Activated naive CD8-positive, alpha-beta T cell treated with anti-CD3 and anti-CD28 coated beads, Interleukin-2, amount 10 ng/mL, durations not matched to agents 7 days and 5 days (primary cell): ENCODE data around the gene PRKAB2. TPM values are rescaled to one million over a fixed set of nuclear protein-coding genes. Genes with fewer than 3 reads are reported as not detected.
"Not testable (repeated sequence)": the region's sequence is repeated elsewhere in the genome, so short reads cannot be mapped to it uniquely, and the experiment has no call there.

Source experiments
- ATAC-seq: fragments of 150-1000 bp; cut with Tn5 transposase; one replicate; pipeline ENCODE4 v1.10.0; 2021; ENCODE audit warnings: low read depth, moderate library complexity
- POLR2A ChIA-PET: fragments of 350-600 bp; sonication (Branson Sonifier 250); formaldehyde crosslinking; loops from one replicate; lab custom pipeline; 2021; ENCODE audit warnings: antibody characterized with exemption; lab: Charles Lee
- DNase-seq: peaks from one replicate; pipeline ENCODE4 v3.0.0; 2021
- H3K27ac Mint-ChIP-seq: one replicate; pipeline ENCODE4 v1.8.0; 2022; ENCODE audit warnings: mild to moderate bottlenecking, mixed read lengths
- H3K27me3 Mint-ChIP-seq: one replicate; pipeline ENCODE4 v1.8.0; 2022; ENCODE audit warnings: mild to moderate bottlenecking, moderate library complexity, mixed read lengths
- H3K36me3 Mint-ChIP-seq: one replicate; pipeline ENCODE4 v1.8.0; 2021; ENCODE audit warnings: mild to moderate bottlenecking, mixed read lengths
- H3K4me1 Mint-ChIP-seq: one replicate; pipeline ENCODE4 v1.8.0; 2021; ENCODE audit warnings: mixed read lengths
- H3K4me3 Mint-ChIP-seq: one replicate; pipeline ENCODE4 v1.8.0; 2022; ENCODE audit warnings: mild to moderate bottlenecking, moderate library complexity, mixed read lengths
- H3K9me3 Mint-ChIP-seq: one replicate; pipeline ENCODE4 v1.8.0; 2021; ENCODE audit warnings: mixed read lengths
- total RNA-seq, 2 experiments: library from RNA; stranded (reverse); gene quantifications; one replicate each; pipeline ENCODE4 v1.2.3, GENCODE V29; 2021

Gene PRKAB2
- total RNA-seq, 2 experiments from 2014 or later: 12.6 to 14.0 TPM

DNA sequence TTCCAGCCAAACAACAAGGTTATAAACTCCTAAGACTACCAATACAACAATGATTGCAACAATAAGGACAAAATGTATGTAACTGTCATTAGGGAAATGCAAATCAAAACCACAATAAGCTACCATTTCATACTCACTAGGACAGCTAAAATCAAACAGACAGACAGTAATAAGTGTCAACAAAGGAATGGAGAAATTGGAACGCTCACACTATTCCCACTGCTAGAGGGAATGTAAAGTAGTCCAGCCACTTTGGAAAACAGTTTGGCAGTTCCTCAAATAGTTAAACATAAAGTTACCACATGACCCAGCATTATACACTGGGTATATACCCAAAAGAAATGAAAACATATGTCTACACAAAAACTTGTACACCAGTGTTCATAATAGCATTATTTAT is 9.3 kb downstream of the PRKAB2 start:
- Mint-ChIP-seq H3K36me3 (peaks cover 29% of the 10 kb centered on the region), H3K4me1 (no peaks in the 10 kb centered on the region), H3K27me3 (no peaks in the 10 kb centered on the region), H3K9me3 (no peaks in the 10 kb centered on the region), H3K4me3 (no peak overlapping the region), H3K27ac (no peak overlapping the region)
- DNase-seq (no peak), ATAC-seq (no peak)
- POLR2A ChIA-PET: no interaction called here

- ATAC-seq (no peak), DNase-seq (no peak)
- Mint-ChIP-seq H3K4me1 (no peaks in the 10 kb centered on the region), H3K4me3 (no peak overlapping the region), H3K36me3 (peaks cover 33% of the 10 kb centered on the region), H3K9me3 (no peaks in the 10 kb centered on the region), H3K27me3 (no peaks in the 10 kb centered on the region), H3K27ac (no peak overlapping the region)
- POLR2A ChIA-PET: interaction anchor here (1.5 kb wide), 1 partner anchor 10 kb away, joined by 4 read pairs; no protein-coding TSS in a partner anchor
Measured at GRCh38 chr1:147162093-147162492, 10.2 kb downstream of the PRKAB2 start.

DNA sequence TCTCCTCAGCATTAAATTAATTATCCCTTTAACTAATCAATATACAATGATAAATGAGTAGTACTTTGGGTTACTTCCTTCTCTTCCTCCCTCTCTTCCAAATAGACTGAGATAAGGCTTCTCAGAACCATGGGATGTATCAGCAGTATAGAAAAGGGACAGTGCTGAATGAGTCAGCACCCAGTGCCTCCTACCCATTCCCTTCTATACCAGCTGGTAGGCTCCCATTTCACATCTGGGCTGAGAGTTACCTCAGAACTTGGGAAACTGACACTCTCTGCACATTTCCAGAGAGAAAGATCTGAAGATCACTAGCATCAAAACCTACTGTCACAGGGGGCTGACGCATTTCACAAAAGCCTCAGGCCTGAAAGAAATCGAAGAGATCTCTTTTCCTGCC is 15.2 kb downstream of the PRKAB2 start:
- H3K36me3 Mint-ChIP-seq: peaks cover 35% of the 10 kb centered on the region
- ATAC-seq, H3K4me1 Mint-ChIP-seq, H3K27me3 Mint-ChIP-seq, POLR2A ChIA-PET, H3K4me3 Mint-ChIP-seq, DNase-seq, H3K9me3 Mint-ChIP-seq, H3K27ac Mint-ChIP-seq: not testable (repeated sequence)

DNA sequence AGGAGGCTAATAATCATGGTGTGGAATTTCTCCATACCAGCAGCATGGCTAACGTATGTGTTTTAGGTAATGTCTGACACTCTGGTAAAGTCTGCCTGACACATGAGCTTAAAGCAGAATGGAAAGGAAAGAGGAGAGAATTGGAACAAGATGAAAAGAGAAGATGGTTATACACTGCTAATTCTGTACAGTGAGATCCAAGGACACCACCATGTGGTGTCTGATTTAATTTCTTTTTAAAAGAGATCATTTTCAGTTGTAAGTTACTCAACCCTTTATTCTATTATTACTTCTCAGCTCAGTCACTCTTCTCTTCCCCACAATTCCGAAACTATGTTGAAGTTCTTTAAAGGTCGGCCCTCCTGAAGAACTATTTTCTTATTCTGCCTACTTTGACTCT is 15.6 kb downstream of the PRKAB2 start:
- ATAC-seq (no peak), DNase-seq (no peak)
- POLR2A ChIA-PET: no interaction called here
- peaks cover 1% of the 10 kb centered on the region for H3K4me1 Mint-ChIP-seq
- no peaks in the 10 kb centered on the region for H3K9me3 Mint-ChIP-seq
- H3K36me3 Mint-ChIP-seq: peaks cover 33% of the 10 kb centered on the region
- H3K27ac Mint-ChIP-seq: no peak overlapping the region
- H3K4me3 Mint-ChIP-seq: no peak overlapping the region
- H3K27me3 Mint-ChIP-seq: no peaks in the 10 kb centered on the region

GRCh38 chr1:147152772-147153171 is 19.5 kb downstream of the PRKAB2 start:
- H3K27me3 Mint-ChIP-seq: peaks cover 4% of the 10 kb centered on the region
- POLR2A ChIA-PET: no interaction called here

GRCh38 chr1:147151244-147151643 is 21.0 kb downstream of the PRKAB2 start:
- ATAC-seq: no peak
- H3K4me1 Mint-ChIP-seq: peaks cover 1% of the 10 kb centered on the region
- no peak overlapping the region for H3K27ac Mint-ChIP-seq
- POLR2A ChIA-PET: no interaction called here
- peaks cover 10% of the 10 kb centered on the region for H3K36me3 Mint-ChIP-seq
- H3K4me3 Mint-ChIP-seq: no peak overlapping the region
- no peak for DNase-seq
- no peaks in the 10 kb centered on the region for H3K9me3 Mint-ChIP-seq
- peaks cover 4% of the 10 kb centered on the region for H3K27me3 Mint-ChIP-seq

More at GRCh38 chr1:147152772-147153171, 19.5 kb downstream of the PRKAB2 start:
- H3K4me3 Mint-ChIP-seq: no peak overlapping the region
- H3K9me3 Mint-ChIP-seq: no peaks in the 10 kb centered on the region
- H3K4me1 Mint-ChIP-seq: peaks cover 1% of the 10 kb centered on the region
- no peak for ATAC-seq
- no peak for DNase-seq
- no peak overlapping the region for H3K27ac Mint-ChIP-seq
- H3K36me3 Mint-ChIP-seq: peaks cover 15% of the 10 kb centered on the region

GRCh38 chr1:147142886-147143285 is 29.4 kb downstream of the PRKAB2 start:
- no peak overlapping the region for H3K4me3 Mint-ChIP-seq
- no peaks in the 10 kb centered on the region for H3K36me3 Mint-ChIP-seq
- no peaks in the 10 kb centered on the region for H3K9me3 Mint-ChIP-seq
- POLR2A ChIA-PET: no interaction called here
- no peak overlapping the region for H3K27ac Mint-ChIP-seq
- ATAC-seq: no peak
- no peak for DNase-seq
- peaks cover 53% of the 10 kb centered on the region for H3K27me3 Mint-ChIP-seq
- no peaks in the 10 kb centered on the region for H3K4me1 Mint-ChIP-seq

- ATAC-seq, POLR2A ChIA-PET, DNase-seq, H3K4me1 Mint-ChIP-seq, H3K27ac Mint-ChIP-seq, H3K4me3 Mint-ChIP-seq, H3K36me3 Mint-ChIP-seq, H3K9me3 Mint-ChIP-seq: not testable (repeated sequence)
- H3K27me3 Mint-ChIP-seq: peaks cover 35% of the 10 kb centered on the region
Measured at GRCh38 chr1:147130721-147131120, 41.5 kb downstream of the PRKAB2 start.

DNA sequence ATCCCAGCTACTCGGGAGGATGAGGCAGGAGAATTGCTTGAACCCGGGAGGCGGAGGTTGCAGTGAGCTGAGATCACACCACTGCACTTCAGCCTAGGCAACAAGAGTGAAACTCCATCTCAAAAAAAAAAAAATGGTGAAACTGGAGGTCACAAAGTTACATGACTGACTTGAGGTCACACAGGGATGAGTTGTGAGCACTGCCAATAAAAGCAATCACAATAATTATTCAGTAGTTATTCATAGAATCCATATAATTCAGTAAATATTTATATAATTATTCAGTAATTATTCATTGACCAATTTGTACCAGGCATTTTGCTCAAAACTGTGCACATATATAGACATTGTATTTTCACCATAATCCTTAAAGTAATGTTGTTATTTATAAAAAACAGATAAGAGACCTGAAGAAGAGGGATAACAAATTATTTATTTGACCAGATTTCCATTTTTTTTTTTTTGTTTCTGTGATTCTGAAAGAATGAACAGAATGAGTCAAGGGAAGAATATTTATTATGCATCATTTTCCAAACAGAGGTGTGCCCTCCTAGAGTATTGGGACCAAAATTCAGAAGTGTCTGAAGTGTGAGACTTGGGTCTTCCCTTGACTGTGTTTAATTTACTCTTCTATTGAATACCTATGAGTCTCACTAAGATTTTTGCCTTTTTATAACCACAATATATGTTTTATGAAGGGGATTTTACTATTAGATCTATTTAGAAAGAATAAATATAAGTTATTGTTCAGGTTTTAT is 43.0 kb downstream of the PRKAB2 start:
- DNase-seq (no peak), ATAC-seq (no peak)
- H3K36me3 Mint-ChIP-seq: no peaks in the 10 kb centered on the region
- no peak overlapping the region for H3K4me3 Mint-ChIP-seq
- H3K4me1 Mint-ChIP-seq: no peaks in the 10 kb centered on the region
- H3K27me3 Mint-ChIP-seq: peaks cover 35% of the 10 kb centered on the region
- peaks cover 1% of the 10 kb centered on the region for H3K9me3 Mint-ChIP-seq
- no peak overlapping the region for H3K27ac Mint-ChIP-seq
- POLR2A ChIA-PET: no interaction called here

DNA sequence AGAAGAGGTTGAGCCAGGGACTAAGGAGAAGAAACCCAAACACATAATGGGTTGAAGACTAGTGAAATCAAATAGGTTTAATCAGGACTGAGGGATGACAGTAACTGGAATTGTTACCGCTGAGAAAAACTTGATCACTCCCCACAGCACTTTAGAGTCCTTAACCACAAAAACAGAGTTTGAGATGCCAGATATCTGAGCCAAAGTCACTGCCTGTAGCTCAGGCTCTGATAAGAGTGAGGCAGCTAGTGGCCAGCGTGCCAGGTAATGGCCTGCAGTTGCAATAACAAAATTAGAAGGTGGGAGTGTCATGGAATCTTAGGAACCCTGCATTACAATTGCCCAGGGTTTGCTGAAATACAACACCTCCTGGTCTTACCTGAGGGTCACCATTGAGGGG is 48.0 kb downstream of the PRKAB2 start:
- Mint-ChIP-seq H3K27me3 (peaks cover 12% of the 10 kb centered on the region), H3K27ac (no peak overlapping the region), H3K4me1 (no peaks in the 10 kb centered on the region), H3K4me3 (no peak overlapping the region), H3K36me3 (no peaks in the 10 kb centered on the region), H3K9me3 (peaks cover 1% of the 10 kb centered on the region)
- DNase-seq (no peak), ATAC-seq (no peak)
- POLR2A ChIA-PET: no interaction called here

DNA sequence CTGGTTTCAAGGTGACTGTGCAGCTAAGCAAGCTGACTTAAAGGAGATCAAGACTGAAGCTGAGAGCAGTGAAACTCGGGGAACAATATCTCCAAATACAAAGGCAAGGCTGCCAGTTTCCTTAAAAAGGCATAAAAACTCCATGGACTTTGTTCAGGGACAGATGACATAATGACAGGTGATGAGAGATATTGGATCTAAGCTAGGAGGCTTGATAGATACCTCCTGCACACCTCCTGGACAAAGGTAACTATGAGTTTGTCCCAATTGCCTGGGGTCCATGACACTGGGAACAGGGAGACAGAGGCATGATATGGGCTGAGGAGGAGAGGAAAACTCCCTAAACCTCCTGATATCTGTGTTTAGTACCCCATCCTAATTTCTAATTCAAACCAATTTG is 55.2 kb downstream of the PRKAB2 start:
- H3K36me3 Mint-ChIP-seq: no peaks in the 10 kb centered on the region
- DNase-seq (no peak), ATAC-seq (no peak)
- POLR2A ChIA-PET: no interaction called here
- no peak overlapping the region for H3K27ac Mint-ChIP-seq
- peaks cover 12% of the 10 kb centered on the region for H3K27me3 Mint-ChIP-seq
- H3K4me1 Mint-ChIP-seq: no peaks in the 10 kb centered on the region
- H3K9me3 Mint-ChIP-seq: no peaks in the 10 kb centered on the region
- no peak overlapping the region for H3K4me3 Mint-ChIP-seq

DNA sequence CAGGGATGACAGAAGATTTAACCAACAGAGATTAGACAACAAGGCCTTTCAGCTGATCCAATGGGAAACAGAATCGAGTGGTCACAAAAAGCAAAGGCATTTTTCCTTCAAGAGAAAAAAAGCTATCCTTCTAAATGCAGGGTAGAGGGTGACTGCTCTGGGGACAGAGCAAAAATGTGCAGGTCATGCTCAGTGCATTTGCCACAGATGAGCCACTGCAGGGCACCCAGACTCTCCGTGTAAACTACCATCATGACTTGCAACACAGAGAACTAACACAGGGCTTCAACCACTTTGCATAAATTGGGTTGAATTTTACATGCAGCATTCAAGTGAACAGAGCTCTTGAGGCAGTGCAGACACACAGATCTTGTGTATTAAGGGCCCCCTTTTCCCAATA is 56.8 kb downstream of the PRKAB2 start:
- POLR2A ChIA-PET: no interaction called here

GRCh38 chr1:147115079-147115478 is 57.2 kb downstream of the PRKAB2 start:
- ATAC-seq, H3K9me3 Mint-ChIP-seq, POLR2A ChIA-PET: not testable (repeated sequence)

More for the DNA sequence above, 56.8 kb downstream of the PRKAB2 start:
- Mint-ChIP-seq H3K4me1 (no peaks in the 10 kb centered on the region), H3K36me3 (no peaks in the 10 kb centered on the region), H3K4me3 (no peak overlapping the region), H3K27me3 (peaks cover 17% of the 10 kb centered on the region), H3K9me3 (no peaks in the 10 kb centered on the region), H3K27ac (no peak overlapping the region)
- no peak for ATAC-seq
- DNase-seq: no peak

GRCh38 chr1:147114353-147114752 is 57.9 kb downstream of the PRKAB2 start:
- H3K4me3 Mint-ChIP-seq, H3K9me3 Mint-ChIP-seq, ATAC-seq, H3K36me3 Mint-ChIP-seq, H3K4me1 Mint-ChIP-seq, H3K27ac Mint-ChIP-seq, POLR2A ChIA-PET, DNase-seq: not testable (repeated sequence)
- peaks cover 27% of the 10 kb centered on the region for H3K27me3 Mint-ChIP-seq

More at GRCh38 chr1:147115079-147115478, 57.2 kb downstream of the PRKAB2 start:
- H3K27me3 Mint-ChIP-seq: peaks cover 20% of the 10 kb centered on the region
- not testable (repeated sequence) for DNase-seq, H3K36me3 Mint-ChIP-seq, H3K27ac Mint-ChIP-seq, H3K4me1 Mint-ChIP-seq, H3K4me3 Mint-ChIP-seq
